ENCODE results near the gene PDIA5.

Gene PDIA5

GRCh38 chr3:123126653-123127052 lies 59.8 kb downstream of the PDIA5 start:
- Histone ChIP-seq H3F3A (ENCODE audit: control insufficient read depth, insufficient read depth) (no peaks in the 10 kb centered on the region), H3K79me2 (ENCODE audit: control insufficient read depth, low read length) (no peaks in the 10 kb centered on the region), H3K27ac (ENCODE audit: low read depth, low read length) (no peak overlapping the region), H4K20me1 (ENCODE audit: control insufficient read depth, insufficient read depth, low read depth, low read length) (no peaks in the 10 kb centered on the region), H3K4me3 (ENCODE audit: low read length) (no peak overlapping the region), H3K36me3 (ENCODE audit: control insufficient read depth, low read length) (no peaks in the 10 kb centered on the region), H3K27me3 (ENCODE audit: control insufficient read depth, low read length) (no peaks in the 10 kb centered on the region), H3K4me2 (ENCODE audit: low read length) (no peak overlapping the region), H3K4me1 (ENCODE audit: control insufficient read depth, low read length) (no peaks in the 10 kb centered on the region), H3K9me3 (ENCODE audit: control insufficient read depth, insufficient read depth, low read length) (no peaks in the 10 kb centered on the region), H3K9me2 (replicated peaks; ENCODE audit: control insufficient read depth, low read length) (no peaks in the 10 kb centered on the region)
- TF ChIP-seq CTCF (IDR thresholded peaks at IDR 0.05; ENCODE audit: low read depth, low read length, poor library complexity, severe bottlenecking) (no peak), EZH2phosphoT487 (IDR thresholded peaks at IDR 0.05; ENCODE audit: borderline replicate concordance, low read length) (no peak)

GRCh38 chr3:123129092-123129491 lies 62.3 kb downstream of the PDIA5 start:
- no peak overlapping the region for H3K27ac ChIP-seq (ENCODE audit: low read depth, low read length)
- H3K9me3 ChIP-seq (ENCODE audit: control insufficient read depth, insufficient read depth, low read length), result no peaks in the 10 kb centered on the region
- no peaks in the 10 kb centered on the region for H3K27me3 ChIP-seq (ENCODE audit: control insufficient read depth, low read length)
- no peak for TF ChIP-seq EZH2phosphoT487 (IDR thresholded peaks at IDR 0.05; ENCODE audit: borderline replicate concordance, low read length)
- no peak for TF ChIP-seq CTCF (IDR thresholded peaks at IDR 0.05; ENCODE audit: low read depth, low read length, poor library complexity, severe bottlenecking)
- no peak overlapping the region for H3K4me2 ChIP-seq (ENCODE audit: low read length)
- H3K9me2 ChIP-seq (replicated peaks; ENCODE audit: control insufficient read depth, low read length), result no peaks in the 10 kb centered on the region
- H3K4me3 ChIP-seq (ENCODE audit: low read length), result no peak overlapping the region
- H3K36me3 ChIP-seq (ENCODE audit: control insufficient read depth, low read length), result no peaks in the 10 kb centered on the region
- no peaks in the 10 kb centered on the region for H3F3A ChIP-seq (ENCODE audit: control insufficient read depth, insufficient read depth)
- no peaks in the 10 kb centered on the region for H3K79me2 ChIP-seq (ENCODE audit: control insufficient read depth, low read length)
- H4K20me1 ChIP-seq (ENCODE audit: control insufficient read depth, insufficient read depth, low read depth, low read length), result no peaks in the 10 kb centered on the region
- no peaks in the 10 kb centered on the region for H3K4me1 ChIP-seq (ENCODE audit: control insufficient read depth, low read length)

- Histone ChIP-seq H3K79me2 (ENCODE audit: control insufficient read depth, low read length) (no peaks in the 10 kb centered on the region), H3K27ac (ENCODE audit: low read depth, low read length) (no peak overlapping the region), H4K20me1 (ENCODE audit: control insufficient read depth, insufficient read depth, low read depth, low read length) (no peaks in the 10 kb centered on the region), H3K4me1 (ENCODE audit: control insufficient read depth, low read length) (no peaks in the 10 kb centered on the region), H3K4me3 (ENCODE audit: low read length) (no peak overlapping the region), H3K9me3 (ENCODE audit: control insufficient read depth, insufficient read depth, low read length) (no peaks in the 10 kb centered on the region), H3F3A (ENCODE audit: control insufficient read depth, insufficient read depth) (no peaks in the 10 kb centered on the region), H3K36me3 (ENCODE audit: control insufficient read depth, low read length) (no peaks in the 10 kb centered on the region), H3K27me3 (ENCODE audit: control insufficient read depth, low read length) (no peaks in the 10 kb centered on the region), H3K9me2 (replicated peaks; ENCODE audit: control insufficient read depth, low read length) (no peaks in the 10 kb centered on the region), H3K4me2 (ENCODE audit: low read length) (no peak overlapping the region)
- TF ChIP-seq CTCF (IDR thresholded peaks at IDR 0.05; ENCODE audit: low read depth, low read length, poor library complexity, severe bottlenecking), result no peak
- no peak for TF ChIP-seq EZH2phosphoT487 (IDR thresholded peaks at IDR 0.05; ENCODE audit: borderline replicate concordance, low read length)
These were observed 62.7 kb downstream of the PDIA5 start for GRCh38 chr3:123129532-123129931.
